T-helper 17 cell (primary cell): ENCODE results near the gene PSMD3. TPM values are rescaled to one million over a fixed set of nuclear protein-coding genes. Genes with fewer than 3 reads are reported as not detected.

Source experiments
- ATAC-seq: fragments of 150-1000 bp; cut with Tn5 transposase; 2 replicates; pipeline ENCODE4 v1.10.0; 2021; ENCODE audit warnings: mild to moderate bottlenecking, moderate library complexity
- DNase-seq, 3 donors: peaks; one replicate each; pipeline versions ENCODE4 v3.0.0 to v3.0.0-alpha.2; 2020 to 2021
- H3K9me3 ChIP-seq: one replicate; pipeline ENCODE4 v1.7.0; 2013; ENCODE audit warnings: low read length, mild to moderate bottlenecking; ENCODE audit not compliant: control insufficient read depth, poor library complexity, severe bottlenecking
- H3K27ac Mint-ChIP-seq: one replicate; pipeline ENCODE4 v1.8.0; 2022; ENCODE audit warnings: mild to moderate bottlenecking, moderate library complexity, mixed read lengths
- H3K27me3 Mint-ChIP-seq: one replicate; pipeline ENCODE4 v1.8.0; 2022; ENCODE audit warnings: mixed read lengths
- H3K36me3 Mint-ChIP-seq: one replicate; pipeline ENCODE4 v1.8.0; 2022; ENCODE audit warnings: low read depth, mixed read lengths
- H3K4me1 Mint-ChIP-seq: one replicate; pipeline ENCODE4 v1.8.0; 2022; ENCODE audit warnings: mild to moderate bottlenecking, mixed read lengths
- H3K4me3 Mint-ChIP-seq: one replicate; pipeline ENCODE4 v1.8.0; 2022; ENCODE audit warnings: mild to moderate bottlenecking, moderate library complexity, mixed read lengths
- total RNA-seq, 4 donors: library from RNA in 2 of 4; stranded (reverse) in 2 of 4; gene quantifications; one replicate each; pipeline ENCODE4 v1.2.3 and lab custom pipeline; 2022 to 2026

Gene PSMD3
- total RNA-seq, 2 donors from 2014 or later = 51.8 to 63.9 TPM

DNA sequence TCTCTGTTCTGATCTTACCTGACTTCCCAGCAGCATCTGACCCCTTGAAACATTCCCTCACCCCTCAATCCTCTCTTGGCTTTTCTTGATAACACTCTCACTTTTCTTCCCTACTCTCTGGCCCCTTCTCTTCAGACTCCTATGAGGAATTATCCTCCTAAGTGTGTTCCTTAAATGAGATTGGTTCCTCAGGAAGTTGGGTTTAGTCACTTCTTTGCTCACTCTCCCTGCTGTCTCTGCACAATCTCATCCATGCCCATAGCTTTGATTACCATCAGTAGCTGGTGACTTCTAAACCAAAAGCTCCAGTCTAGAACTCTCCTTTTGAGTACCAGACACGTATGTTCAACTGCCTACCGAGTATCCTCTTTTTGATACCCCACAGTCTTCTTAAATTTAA lies 60.6 kb downstream of the PSMD3 start:
- H3K36me3 Mint-ChIP-seq = peaks cover 3% of the 10 kb centered on the region
- H3K4me1 Mint-ChIP-seq = peaks cover 13% of the 10 kb centered on the region
- no peak overlapping the region for H3K27ac Mint-ChIP-seq
- DNase-seq = no peak
- no peak overlapping the region for H3K4me3 Mint-ChIP-seq
- ATAC-seq = no peak
- H3K27me3 Mint-ChIP-seq = no peaks in the 10 kb centered on the region
- no peaks in the 10 kb centered on the region for H3K9me3 ChIP-seq

Other genes with a start within 250 kb of the PSMD3 start
- not detected for gene GRB7, start 242.9 kb upstream of the PSMD3 start, total RNA-seq
- 100 to 1,000 TPM; 106 to 113 TPM for gene IKZF3, start 116.5 kb upstream of the PSMD3 start, total RNA-seq
- gene ZPBP2, start 112.6 kb upstream of the PSMD3 start, total RNA-seq = under 1 TPM in 1 of 2 donors, not detected in 1; 0.37 TPM
- gene GSDMB, start 62.2 kb upstream of the PSMD3 start, total RNA-seq = 10 to 100 TPM; 17.2 to 28.6 TPM
- gene ORMDL3, start 53.2 kb upstream of the PSMD3 start, total RNA-seq = 10 to 100 TPM; 76.0 to 88.9 TPM
- gene LRRC3C, start 53.1 kb upstream of the PSMD3 start, total RNA-seq = not detected
- under 1 TPM in 1 of 2 donors, not detected in 1; 0.26 TPM for gene GSDMA, start 17.8 kb upstream of the PSMD3 start, total RNA-seq
- not detected for gene CSF3, start 34.6 kb downstream of the PSMD3 start, total RNA-seq
- 10 to 100 TPM; 73.7 to 77.5 TPM for gene MED24, start 73.6 kb downstream of the PSMD3 start, total RNA-seq
- 10 to 100 TPM; 29.8 to 32.2 TPM for gene THRA, start 82.2 kb downstream of the PSMD3 start, total RNA-seq
- 100 to 1,000 TPM; 102 to 145 TPM for gene NR1D1, start 119.8 kb downstream of the PSMD3 start, total RNA-seq
- 100 to 1,000 TPM; 101 to 106 TPM for gene MSL1, start 141.2 kb downstream of the PSMD3 start, total RNA-seq
- 100 to 1,000 TPM; 168 to 176 TPM for gene CASC3, start 159.7 kb downstream of the PSMD3 start, total RNA-seq
- gene RAPGEFL1, start 196.7 kb downstream of the PSMD3 start, total RNA-seq = 10 to 100 TPM in 1 of 2 donors, 1 to 10 TPM in 1; 6.9 to 10.5 TPM
- 10 to 100 TPM; 26.4 to 33.1 TPM for gene WIPF2, start 238.5 kb downstream of the PSMD3 start, total RNA-seq